Frontal cortex (tissue), 4 donors: Measurements from ENCODE around the gene SERP2. TPM values are rescaled to one million over a fixed set of nuclear protein-coding genes. Genes with fewer than 3 reads are reported as not detected.
A peak's percentile ranks its signal among the peaks of the same experiment; 100 is the strongest.
"Not testable (repeated sequence)": the region's sequence is repeated elsewhere in the genome, so short reads cannot be mapped to it uniquely, and the experiment has no call there.

Experiments used
- DNase-seq, 2 donors: peaks; one replicate each; pipeline ENCODE4 v3.0.0; 2012; ENCODE audit warnings: low spot score in 2 of 2
- FAIRE-seq: peaks from 2 replicates; lab custom pipeline; 2012; peaks lifted over from hg19 to GRCh38; lab: Jason Lieb, UNC
- total RNA-seq: library from RNA; depleted of rRNA; stranded (reverse); fragments of >200 nt; gene quantifications from one replicate; pipeline ENCODE4 v1.2.3, GENCODE V29; 2014
- donor health status: control.
- donor health status: control.
- donor health status: control.

Gene SERP2
- 26.1 TPM for total RNA-seq

DNA sequence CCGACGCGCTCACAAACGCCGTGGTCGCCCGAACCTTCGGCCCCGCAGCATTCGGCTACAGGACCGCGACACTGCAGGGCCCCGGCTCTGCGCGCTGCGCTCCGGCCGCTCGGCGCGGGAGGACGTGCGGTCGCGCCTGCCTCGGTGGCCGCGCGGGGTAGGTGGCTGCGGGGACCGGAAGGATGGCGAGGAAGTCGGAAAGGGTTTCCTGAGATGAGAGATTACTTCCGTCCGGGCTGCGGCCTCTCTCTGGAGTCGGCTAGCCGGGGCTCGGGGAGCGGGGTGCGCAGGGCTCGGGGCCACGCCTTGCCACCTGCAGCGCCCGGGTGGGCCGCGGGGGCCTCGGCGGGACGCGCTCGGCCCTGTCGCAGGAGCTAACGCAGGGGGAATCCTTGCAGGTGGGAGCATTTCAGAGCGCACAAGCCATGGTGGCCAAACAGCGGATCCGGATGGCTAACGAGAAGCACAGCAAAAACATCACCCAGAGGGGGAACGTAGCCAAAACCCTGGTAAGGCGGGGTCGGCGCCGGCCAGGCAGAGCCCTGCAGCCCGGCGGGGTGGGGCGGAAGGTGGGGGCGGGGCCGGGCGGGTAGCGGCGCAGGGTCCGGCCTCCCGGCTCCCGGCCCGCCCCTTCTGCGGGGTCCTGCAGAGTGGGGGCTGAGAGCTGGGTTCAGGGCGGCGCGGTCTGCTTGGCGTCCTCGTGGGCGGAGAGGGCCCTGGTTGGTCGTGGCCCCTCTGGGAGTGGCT is at the start of gene SERP2:
TSS of gene SERP2 (plus strand) at position 224 of the 747 bp plus-strand sequence. CDS start at position 426, 202 bp downstream.
- FAIRE-seq (no peak), DNase-seq (peak; percentile 83 to 84)

DNA sequence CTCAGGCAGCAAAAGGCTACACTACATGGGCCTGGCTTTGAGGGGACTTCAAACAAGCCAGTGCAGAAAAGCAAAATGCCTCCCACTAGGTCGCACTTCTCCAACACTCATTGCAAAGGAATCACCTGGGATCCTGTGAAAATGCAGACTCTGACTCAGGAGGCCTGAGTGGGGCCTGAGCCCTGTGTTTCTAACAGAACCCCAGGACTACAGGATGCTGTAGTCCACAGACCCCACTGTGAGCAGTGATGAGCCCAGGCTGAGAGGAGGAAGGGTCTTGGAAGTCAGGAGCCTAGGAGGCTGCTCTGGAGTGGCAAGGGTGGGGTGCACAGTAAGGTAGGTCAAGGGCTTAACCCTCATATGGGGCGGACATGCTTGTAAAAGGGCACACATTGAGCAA is 46.7 kb upstream of the SERP2 start:
- DNase-seq (no peak), FAIRE-seq (no peak)

DNA sequence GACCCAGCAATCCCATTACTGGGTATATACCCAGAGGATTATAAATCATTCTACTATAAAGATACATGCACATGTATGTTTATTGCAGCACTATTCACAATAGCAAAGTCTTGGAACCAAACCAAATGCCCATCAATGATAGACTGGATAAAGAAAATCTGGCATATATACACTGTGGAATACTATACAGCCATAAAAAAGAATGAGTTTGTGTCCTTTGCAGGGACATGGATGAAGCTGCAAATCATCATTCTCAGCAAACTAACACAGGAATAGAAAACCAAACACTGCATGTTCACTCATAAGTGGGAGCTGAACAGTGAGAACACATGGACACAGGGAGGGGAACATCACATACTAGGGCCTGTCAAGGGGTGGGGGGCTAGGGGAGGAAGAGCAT is 44.6 kb upstream of the SERP2 start:
- not testable (repeated sequence) for DNase-seq, FAIRE-seq

DNA sequence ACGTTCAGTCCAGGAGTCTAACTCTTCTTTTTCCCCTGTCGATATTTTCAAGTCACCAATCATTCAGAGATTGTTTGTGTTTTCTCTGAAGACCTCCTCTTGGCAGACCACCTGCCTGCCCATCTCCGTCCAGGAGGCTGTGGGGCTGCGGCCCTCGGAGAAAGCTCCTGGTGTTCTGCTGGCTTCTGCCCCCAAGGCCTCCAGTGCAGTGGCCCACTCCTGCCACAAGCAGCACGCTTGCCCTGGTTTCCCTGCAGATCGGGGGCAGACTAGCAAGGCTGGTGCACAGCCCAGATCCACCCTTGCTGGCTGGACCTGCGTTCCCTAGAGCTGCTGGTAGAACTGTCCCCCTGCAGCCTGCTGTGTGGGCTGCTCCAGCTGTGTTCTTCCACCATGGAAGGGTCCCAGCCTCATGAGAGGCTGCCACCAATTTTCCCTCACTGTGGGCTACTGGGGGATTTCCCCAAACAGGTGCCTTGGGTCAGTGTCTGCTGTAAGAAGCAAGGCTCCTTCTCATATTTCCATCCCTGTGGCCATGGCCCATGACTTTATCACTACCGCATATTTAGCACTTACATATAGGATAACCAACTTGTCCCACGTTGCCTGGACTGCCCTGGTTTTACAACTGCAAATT is 43.6 kb upstream of the SERP2 start:
- DNase-seq (no peak), FAIRE-seq (no peak)

DNA sequence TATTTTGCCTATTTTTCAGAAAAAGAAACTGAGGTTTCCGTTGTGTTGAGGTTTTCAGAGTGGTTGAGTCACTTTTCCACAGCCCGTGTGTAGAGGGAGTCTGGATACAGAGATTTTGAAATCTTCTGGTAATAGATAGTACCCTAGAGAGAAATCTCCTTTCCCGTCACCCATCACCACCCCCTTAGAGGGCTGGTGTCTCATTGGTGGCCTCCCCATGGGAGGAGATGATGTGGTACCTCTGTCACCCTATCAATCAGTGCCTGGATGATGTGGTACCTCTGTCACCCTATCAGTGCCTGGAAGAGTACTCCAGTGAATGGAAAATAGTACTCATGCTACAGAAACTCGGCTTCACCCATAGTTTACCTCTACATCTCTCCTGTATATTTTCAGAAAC is 42.2 kb upstream of the SERP2 start:
- DNase-seq, result no peak
- no peak for FAIRE-seq

DNA sequence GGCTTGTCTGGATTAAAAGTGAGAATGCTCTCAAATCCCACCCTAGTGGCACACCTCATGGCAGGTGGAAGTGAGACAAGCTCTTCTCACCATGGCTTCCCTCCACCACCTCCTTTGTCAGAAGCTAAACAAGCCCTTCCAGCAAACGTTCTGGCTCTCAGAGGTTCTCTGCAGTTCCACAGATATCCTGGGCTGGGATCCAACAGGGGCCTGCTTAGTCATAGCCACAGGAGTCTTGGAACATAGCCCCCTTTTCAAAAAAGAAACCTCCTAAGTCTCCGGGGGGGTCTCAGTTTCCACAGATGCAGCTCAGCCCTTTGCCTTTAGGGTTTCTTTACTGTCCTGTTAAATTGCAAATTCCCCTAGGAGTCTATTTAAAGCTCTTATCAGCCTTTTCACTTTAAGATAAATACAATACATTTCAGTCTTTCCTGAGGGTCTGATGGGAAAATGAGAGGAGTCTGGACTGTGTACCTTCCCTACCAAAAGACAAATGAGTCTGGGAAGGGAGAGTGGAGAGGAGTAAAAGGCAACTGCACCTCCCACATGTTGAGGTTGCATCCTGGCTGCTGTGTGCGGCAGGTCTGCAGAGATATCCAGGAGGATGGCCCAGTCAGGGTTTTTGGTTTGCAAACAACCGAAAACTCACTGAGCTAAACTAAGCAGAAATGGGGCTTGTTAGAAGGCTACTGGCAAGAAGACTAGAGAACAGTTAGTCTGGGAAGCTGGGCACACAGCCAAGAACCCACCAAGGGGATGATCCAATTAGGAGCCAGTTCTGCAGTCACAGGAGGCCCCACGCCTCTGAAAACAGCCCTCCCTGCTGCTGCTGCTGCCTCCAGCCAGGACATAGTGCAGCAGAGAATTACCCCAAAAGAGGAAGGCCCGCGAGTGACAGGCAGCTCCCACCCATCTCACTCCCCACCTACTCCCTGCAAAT is 41.4 kb upstream of the SERP2 start:
- FAIRE-seq, result no peak
- DNase-seq, result peak in 1 of 2 donors; percentile 39

DNA sequence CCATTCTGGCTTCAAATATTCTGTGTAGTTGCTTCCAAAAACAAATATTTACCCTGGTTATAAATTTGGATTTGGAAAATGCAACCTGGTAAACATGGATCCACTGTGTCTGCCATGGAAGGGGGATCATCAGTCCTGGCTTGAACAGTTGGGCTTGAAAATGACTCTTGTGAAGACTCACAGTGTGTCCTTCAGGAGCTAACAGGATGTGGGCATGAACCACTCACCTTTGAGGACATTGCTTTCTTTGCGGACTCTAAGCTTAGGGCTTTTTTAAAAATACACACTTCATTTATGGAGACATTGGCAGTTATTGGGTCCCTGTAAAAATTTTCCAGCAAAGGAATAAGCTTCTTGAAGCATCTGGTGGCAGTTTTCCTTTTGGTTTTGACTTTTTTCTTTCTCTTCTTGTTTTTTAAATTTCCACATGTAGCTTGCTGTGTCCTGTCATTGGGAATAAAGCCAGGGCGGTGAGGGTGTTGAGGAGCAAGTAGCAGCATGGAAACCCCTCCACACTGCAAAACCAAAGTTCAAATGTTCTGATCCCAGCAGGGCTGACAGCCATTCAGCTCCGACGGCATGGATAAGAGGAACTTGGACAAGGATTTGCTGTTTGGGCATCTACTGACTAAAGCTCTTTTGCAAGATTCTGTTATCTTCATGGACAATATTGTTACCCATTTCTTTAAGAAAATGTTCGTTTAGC is 39.5 kb upstream of the SERP2 start:
- DNase-seq (no peak), FAIRE-seq (no peak)

DNA sequence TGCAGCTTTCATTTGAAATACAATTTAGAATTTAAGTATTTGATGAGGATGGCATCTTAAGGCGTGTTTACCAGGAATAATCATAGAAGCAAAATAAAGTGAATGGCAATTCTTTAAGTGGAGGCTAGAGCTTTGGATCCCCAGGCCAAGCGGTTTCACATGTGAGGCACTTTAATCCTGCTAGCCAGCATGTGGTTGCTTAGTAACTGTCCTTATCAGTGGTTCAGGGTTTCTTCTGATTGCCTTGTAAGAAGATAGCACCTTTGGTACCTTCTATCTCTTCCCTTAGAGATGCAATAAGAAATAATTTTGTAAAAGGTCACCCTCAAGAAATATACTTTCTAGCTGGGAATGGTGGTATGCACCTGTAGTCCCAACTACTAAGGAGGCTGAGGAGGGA is 38.9 kb upstream of the SERP2 start:
- no peak for DNase-seq
- no peak for FAIRE-seq

DNA sequence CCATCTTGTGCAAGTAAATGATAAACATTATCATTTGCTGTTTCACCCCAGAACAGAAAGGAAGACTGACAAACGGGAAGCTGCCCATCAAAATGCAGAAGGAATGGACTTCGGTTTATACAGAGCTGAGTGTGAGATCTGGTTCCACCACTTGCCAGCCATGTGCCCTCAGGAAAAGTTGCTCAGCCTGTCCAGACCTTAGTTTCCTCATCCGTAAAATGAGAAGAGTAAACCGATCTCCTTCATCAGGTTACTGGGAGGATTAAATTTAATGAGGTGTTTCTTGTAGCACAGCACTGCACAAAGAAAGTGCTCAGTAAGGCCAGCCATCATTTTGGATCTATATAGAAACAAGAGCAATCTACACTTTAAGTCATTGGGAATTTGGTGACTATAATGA is 36.7 kb upstream of the SERP2 start:
- FAIRE-seq (no peak), DNase-seq (no peak)

DNA sequence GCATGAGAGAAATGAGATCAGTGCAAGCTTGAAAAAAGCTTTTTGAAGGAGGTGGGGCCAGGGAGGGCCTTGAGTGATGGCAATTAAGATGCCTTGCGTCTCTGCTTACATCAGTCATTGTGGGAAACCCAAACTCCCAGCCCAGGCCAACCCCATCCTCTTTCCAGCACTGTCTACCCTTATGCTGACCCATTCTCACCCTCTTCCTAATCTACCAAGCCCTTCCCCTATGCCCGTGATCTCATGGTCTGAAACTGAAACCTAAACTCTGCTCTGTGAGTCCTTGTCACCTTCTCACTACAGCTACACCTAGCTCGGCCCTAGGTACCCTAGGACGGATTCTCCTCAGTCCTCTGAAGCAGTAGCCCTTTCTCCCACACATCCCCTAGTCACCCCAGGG is 36.0 kb upstream of the SERP2 start:
- no peak for FAIRE-seq
- DNase-seq, result no peak

DNA sequence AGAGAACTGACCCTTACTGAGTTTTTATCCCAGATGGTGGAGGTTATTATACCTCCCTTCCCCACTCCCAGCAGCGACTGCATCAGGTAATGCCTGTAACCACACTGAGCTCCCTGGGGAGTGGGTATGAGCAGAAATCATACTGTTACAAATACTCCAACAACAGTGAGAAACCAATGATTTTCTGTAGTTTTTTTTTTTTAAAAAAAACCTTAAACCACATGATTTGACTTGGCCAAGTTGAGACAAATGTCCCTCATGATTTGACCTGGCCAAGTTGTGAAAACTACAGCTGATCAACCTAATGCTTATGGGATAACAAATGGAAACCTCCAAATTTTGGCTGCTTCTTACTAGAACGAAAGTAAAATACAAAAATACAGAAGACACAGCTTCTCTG is 33.1 kb upstream of the SERP2 start:
- no peak for DNase-seq
- FAIRE-seq, result no peak

DNA sequence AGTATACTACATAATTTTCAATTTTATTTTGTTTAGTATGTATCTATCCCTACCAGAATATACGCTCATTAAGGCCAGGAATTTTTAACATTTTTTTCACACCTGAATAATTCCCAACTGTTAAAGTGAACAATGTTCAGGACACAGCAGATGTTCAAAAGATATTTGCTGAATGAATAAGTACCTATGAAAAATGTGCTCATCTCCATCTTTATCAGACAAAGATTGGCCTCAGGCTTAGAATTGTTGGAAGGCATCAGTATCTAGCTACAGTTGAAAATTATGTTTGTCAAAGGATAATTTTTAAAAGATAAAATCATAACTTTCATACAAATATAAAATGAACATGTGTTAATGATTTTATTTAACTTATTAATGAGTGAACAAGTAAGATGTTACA is 30.9 kb upstream of the SERP2 start:
- DNase-seq, result no peak
- no peak for FAIRE-seq

DNA sequence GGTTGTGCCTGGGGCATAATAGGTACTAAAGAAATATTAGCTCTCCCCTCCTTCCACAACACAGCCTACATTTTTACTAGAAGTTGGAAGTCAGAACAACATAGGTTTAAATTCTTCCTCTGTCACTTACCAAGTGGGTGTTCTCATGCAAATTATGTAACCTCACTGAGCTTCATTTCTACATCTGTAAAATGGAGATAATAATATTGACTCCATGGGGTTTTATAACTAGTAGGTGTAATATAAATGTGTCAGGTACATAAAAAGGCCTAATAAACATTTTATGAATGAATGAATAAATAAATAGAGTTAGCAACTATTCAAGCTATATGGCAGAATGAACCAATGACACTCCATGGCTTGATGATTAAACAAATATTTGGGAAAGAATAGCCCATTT is 27.1 kb upstream of the SERP2 start:
- DNase-seq (no peak), FAIRE-seq (no peak)

DNA sequence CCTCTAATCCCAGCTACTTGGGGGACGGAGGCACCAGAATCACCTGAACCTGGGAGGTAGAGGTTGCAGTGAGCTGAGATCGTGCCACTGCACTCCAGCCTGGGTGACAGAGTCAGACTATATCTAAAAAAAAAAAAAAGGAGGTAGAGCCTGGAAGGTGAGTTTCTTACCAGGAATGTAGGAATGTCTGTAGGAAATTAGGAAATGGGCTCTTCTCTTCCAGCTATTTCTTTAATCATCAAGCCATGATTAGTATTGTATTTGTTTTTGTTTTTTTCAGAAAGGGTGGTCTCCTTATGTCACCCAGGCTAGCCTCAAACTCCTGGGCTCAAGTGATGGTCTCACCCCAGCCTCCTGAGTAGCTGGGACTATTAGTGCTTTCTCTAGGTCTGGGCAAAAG is 26.3 kb upstream of the SERP2 start:
- DNase-seq, result no peak
- FAIRE-seq, result no peak

DNA sequence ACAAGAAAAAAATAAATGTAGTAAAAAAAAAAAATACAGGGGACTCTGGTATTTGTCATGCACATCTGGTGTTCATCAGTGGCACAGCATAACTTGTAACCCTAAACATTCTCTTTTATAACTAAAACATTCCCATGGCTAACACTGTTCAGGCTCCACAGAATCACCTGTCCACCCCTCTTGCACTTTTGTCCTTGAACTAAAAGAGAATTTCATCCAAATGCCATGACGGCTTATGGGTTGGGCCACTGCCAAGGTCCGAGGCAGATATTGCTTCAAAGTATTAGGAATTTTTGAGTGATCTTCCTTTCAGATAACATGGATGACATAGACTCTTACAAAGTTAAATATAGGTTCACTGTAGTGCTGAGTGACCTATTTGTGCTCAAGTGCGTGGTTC is 25.7 kb upstream of the SERP2 start:
- no peak for DNase-seq
- FAIRE-seq, result no peak

DNA sequence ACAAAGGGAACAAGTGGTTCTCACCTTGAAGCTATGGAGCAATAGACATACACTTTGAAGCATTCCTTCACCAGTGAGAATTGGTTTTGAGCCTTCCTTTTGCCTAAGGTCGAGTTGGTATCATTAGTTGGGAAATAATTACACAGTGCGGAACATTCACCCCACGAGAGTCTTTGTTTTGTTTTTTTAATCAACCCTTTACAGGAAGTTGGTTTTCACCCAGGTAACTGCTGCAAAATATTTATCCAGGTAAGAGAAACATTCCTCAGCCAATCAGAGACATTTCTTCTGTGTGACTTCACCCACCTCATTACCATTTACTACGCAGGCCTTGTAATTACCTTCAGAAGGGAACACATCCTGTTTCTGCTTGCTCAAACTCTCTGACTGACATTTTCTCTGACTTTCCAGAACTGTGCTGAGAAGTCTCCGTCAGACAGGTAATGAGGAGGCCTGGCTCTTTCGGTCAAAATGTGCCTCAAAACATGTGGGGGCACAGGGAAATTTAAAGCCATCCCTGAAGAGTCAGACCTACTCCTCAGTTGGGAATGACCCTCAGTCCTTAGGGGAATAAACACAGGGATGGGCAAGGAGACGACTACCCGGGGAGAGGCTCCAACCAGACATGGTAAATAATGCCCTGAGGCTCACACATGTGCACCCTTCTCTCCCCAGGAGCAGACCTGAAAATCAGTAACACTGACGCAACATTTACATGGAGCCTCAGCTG is 22.7 kb upstream of the SERP2 start:
- FAIRE-seq, result no peak

DNA sequence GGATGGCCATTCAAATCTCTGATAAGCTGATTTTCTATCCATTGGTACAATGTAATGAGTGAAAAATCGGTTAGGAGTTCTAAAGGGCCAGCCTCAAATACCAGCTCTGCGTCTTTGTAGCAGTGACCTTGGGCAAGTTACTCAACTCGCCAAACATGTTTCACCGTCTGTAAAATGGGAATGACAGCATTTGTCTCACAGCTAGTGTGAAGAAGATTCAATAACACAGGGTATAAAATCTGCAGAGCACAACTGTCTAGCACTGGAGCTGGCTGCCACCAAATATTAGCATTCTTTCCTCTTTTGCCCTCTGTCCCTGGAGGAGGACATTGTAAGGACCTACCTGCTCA is 22.1 kb upstream of the SERP2 start:
- no peak for FAIRE-seq
- DNase-seq, result no peak

More for the DNA sequence above, 22.7 kb upstream of the SERP2 start:
- DNase-seq, result no peak

DNA sequence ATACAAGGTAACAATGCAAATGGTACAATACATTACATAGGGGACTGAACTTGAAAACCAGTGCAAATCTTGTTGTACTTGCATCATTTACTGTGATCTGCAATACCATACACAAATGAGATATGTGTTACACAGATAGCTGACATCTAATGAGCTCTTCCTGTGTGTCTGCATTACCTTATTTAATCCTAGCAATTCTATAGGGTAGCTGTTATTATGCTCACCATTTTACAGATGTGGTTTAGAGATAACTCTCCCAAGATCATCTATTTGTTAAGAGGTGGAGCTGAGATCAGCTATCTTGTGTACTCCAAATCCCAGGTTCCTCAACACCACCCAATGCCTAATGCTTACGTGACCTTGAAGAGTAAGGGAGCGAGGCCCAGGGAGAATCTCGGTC is 21.4 kb upstream of the SERP2 start:
- FAIRE-seq (no peak), DNase-seq (no peak)

DNA sequence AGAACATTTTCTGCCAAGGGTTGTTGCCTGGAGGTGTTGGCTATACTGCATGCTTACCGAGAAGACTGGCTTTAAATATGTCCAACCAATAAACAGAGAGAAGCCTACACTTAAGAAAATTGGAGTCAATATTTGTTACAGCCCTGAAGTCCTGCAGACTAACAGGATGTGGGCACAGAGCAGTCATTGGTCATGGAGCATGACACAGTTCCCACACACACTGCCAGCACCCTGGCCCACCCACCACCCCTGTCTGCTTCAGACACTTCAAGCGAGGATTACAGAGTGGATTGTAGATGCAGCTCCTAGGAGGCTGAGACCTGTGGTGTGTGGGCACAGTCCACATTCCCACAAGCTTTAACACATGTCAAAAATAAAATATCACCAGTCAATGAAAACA is 21.0 kb upstream of the SERP2 start:
- DNase-seq, result no peak
- FAIRE-seq, result no peak

DNA sequence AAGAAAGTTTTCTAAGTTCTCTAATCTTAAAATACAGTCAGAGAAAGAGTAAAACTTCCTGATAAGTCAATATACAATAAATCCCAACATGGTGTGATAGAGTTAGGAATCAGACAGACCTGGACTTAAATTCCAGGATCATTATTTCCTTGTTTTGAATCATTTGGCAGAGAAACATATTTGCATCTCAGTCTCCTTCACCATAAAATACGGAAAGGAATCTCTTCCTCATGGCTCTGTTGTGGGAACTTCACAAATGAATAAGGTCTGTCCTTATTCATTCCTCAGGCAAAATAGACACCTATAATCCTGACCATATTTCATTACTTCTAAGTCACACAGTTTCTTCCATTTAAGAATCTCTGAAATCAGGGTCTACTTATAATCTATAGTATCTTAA is 19.3 kb upstream of the SERP2 start:
- FAIRE-seq, result no peak
- DNase-seq, result no peak
